GM06990 (cell line): ENCODE measurements around the gene AKT3.

ENCODE experiments used
- DNase-seq: peaks from one replicate; pipeline ENCODE4 v3.0.0-alpha.2; 2011; ENCODE audit not compliant: insufficient read length; ENCODE audit errors: extremely low read depth
- H3K27me3 ChIP-seq: replicated peaks from 2 replicates; pipeline ENCODE4 v1.6.0; 2011; ENCODE audit warnings: low read length; ENCODE audit not compliant: control insufficient read depth, insufficient read depth
- H3K36me3 ChIP-seq: 2 replicates; pipeline ENCODE4 v1.5.1; 2011; ENCODE audit warnings: low read length; ENCODE audit not compliant: control insufficient read depth, insufficient read depth
- H3K4me3 ChIP-seq: replicated peaks from 2 replicates; pipeline ENCODE4 v1.5.1; 2011; ENCODE audit warnings: low read depth, mild to moderate bottlenecking, control low read depth, low read length
- CTCF ChIP-seq: IDR thresholded peaks from 2 replicates; pipeline ENCODE4 v1.5.1; 2011; ENCODE audit warnings: low read length, control low read depth, mild to moderate bottlenecking, inconsistent platforms; ENCODE audit not compliant: insufficient read depth, poor library complexity, severe bottlenecking

AKT3 gene

DNA sequence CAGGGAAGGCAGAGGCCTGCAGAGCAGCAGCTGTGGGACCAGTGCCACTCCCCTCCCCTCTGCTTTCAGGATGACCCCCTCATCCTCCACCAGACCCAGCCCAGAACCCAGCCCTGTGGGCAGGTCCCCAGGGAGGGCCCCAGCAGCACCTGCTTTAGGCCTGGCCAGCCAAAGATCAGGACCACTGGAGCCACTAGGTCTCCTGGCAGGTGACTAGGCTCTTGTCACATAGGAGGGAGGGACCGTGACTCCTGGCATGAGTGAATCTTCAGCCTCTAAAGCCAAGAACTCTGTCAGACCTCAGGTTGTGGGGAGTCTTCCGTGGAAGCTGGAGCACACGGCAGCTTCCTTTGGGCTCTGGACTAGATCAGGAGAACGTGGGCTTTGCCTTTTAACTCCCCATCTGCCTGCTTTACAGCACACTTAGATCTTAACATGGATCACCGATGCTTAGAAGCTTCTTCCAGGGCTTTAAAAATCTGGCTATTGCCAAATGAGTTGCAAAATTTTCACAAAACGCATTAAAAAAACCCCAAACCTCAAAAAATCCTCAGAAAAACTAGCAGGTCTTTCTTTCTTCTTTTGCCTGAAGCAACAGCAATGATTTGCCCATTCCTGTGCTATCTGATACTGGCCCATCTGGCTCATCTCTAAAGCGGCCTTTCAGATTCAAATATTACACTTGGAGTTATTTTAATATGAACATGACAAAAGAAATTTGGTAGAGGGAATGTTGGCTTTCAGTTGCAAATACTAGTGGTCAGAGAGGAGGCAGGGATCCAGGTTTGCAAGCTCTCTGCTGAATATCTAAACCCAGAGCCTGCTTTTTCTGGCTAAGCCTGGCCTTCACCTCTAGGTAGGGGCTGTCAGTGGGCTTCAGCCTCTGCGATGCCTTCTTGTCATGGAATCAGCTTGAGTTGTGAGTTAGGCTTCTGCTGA, 359.0 kb downstream of the AKT3 start:
- Histone ChIP-seq H3K4me3 (no peak overlapping the region), H3K27me3 (no peaks in the 10 kb centered on the region), H3K36me3 (no peaks in the 10 kb centered on the region; the same call in 1 of the 2 replicates)
- DNase-seq = no peak
- no peak for TF ChIP-seq CTCF

DNA sequence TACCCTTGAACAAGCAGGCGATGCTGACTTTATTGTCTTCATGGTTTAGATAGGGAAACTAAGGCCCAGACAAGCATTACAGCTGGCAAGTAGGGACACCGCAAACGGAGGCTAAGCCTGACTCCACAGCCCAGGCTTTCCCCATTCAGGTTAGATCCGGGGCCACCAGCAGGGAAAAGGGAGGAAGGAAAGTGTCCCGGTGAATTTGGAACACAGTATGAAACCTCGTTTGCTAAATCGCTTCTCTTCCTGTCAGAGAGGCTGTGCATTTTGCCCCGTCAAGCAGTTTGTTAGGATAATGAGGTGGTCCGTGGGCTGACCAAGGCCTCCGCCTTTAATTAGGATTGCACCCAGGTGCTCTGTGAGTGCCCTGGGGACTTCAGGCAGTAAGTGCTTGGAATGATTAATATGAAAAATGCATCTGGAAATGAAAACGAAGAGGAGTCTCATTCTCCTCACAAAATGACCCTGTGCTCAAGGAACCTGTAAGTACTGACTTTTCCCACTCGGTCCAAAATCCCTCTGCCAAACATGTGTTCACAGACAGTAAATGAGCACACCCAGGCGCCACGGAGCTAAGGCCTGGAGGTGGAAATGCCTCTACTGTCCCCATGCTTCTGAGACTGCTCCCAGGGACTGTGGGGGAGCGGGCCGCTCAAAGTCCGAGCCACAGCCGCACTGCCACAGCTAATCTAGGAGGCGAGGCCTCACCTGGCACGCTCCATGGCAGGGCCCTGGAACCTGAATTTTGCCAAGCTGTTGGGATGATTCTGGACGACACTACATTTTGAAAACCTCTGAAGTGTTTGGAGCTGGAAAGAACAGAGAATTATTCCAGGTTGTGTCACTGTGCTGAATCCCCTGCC, 360.1 kb downstream of the AKT3 start:
- no peak for DNase-seq
- no peak for TF ChIP-seq CTCF
- H3K36me3 ChIP-seq = no peaks in the 10 kb centered on the region; the same call in 1 of the 2 replicates
- no peak overlapping the region for H3K4me3 ChIP-seq
- no peaks in the 10 kb centered on the region for H3K27me3 ChIP-seq

DNA sequence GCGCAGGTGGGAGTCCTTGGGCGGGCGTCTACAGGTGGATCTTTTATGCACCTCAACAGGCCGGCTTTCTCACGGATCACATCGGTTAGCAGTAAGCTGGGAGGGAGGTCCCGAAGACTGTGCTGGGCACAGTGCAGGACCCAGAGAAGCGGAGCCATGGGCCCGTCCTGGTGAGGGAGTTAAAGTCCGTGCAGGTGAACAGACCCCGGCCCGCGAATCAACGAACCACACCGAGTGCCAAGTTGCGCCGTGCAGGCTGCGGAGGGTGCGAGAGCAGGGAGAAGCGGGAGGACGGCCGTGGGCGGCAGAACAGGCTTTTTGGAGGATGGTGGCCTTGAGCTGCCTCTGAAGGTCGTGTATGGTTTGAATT, 360.9 kb downstream of the AKT3 start:
- no peak for DNase-seq
- H3K27me3 ChIP-seq = no peaks in the 10 kb centered on the region
- no peak overlapping the region for H3K4me3 ChIP-seq
- no peaks in the 10 kb centered on the region for H3K36me3 ChIP-seq
- TF ChIP-seq CTCF = no peak

GRCh38 chr1:243488459-243489157, 361.4 kb downstream of the AKT3 start:
- H3K27me3 ChIP-seq = no peaks in the 10 kb centered on the region
- DNase-seq = no peak
- H3K36me3 ChIP-seq = no peaks in the 10 kb centered on the region
- no peak for TF ChIP-seq CTCF
- H3K4me3 ChIP-seq = no peak overlapping the region

DNA sequence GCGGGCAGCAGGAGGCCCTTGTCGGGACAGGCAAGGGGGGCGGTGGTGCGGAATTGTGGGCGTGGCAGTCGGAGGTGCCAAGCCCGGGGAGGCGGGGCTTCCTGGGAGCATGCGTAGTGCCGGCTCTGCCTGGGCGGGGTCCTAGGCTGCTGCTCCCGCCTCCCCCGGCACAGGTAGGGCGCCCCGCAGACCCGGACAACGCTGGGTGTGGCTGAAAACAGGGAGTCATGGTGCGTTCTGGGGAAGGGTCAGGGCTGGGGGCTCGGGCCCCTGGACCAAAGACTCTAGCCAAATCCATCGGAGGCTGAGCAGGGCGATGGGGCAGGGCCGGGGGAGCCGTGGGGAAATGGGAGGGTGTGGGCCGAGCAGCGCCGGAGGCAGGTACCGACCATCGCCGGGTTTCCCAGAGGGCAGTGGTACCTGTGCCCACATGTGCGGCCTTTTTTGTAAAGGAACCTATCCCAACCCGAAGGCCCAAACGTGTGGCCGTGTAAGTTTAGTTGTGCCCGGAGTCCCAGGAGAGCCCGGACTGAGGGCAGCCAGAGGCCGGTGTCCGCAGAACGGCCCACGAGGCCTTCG, 362.3 kb downstream of the AKT3 start:
- DNase-seq = no peak
- Histone ChIP-seq H3K27me3 (no peaks in the 10 kb centered on the region), H3K36me3 (no peaks in the 10 kb centered on the region), H3K4me3 (no peak overlapping the region)
- no peak for TF ChIP-seq CTCF
